ENCODE measurements around the gene MGAT4A. TPM values are rescaled to one million over a fixed set of nuclear protein-coding genes. Genes with fewer than 3 reads are reported as not detected.

MGAT4A gene
- total and polyA plus RNA-seq, 9 of the 15 experiments (the other 6 are each of a cell fraction or from before 2014, with no cell fraction given) = 0.03 to 0.53 (median 0.18) TPM; not detected in 2

- no peak for TF ChIP-seq ZNF75A (CRISPR knock-in tag; IDR thresholded peaks at IDR 0.05)
- peak; percentile 96 for TF ChIP-seq SUPT5H (IDR thresholded peaks at IDR 0.05)
- peak; percentile 70 for TF ChIP-seq RB1 (IDR thresholded peaks at IDR 0.05; ENCODE audit: low read depth)
- TF ChIP-seq GMEB1 (CRISPR knock-in tag; IDR thresholded peaks at IDR 0.05) = peak; percentile 73
- peak; percentile 68; the same call in 1 of the 2 replicates for TF ChIP-seq ZBTB12 (CRISPR knock-in tag; IDR thresholded peaks at IDR 0.05)
- TF ChIP-seq POLR2B (IDR thresholded peaks at IDR 0.05; ENCODE audit: low read depth, partially characterized antibody) = peak; percentile 89
- TF ChIP-seq POU5F1 (IDR thresholded peaks at IDR 0.05; ENCODE audit: borderline replicate concordance, low read depth, low read length, partially characterized antibody) = peak; percentile 72
- TF ChIP-seq CREB3L1 (IDR thresholded peaks at IDR 0.05; ENCODE audit: borderline replicate concordance, low read depth) = peak; percentile 89
- 0 out of 2 replicates have a peak, but pooled peaks have one; percentile 8 for TF ChIP-seq ZBTB49 (CRISPR knock-in tag; IDR thresholded peaks at IDR 0.05; ENCODE audit: borderline replicate concordance)
- peak; percentile 83 for TF ChIP-seq TOE1 (IDR thresholded peaks at IDR 0.05; ENCODE audit: borderline replicate concordance)
- peak; percentile 83; the same call in 1 of the 2 replicates for TF ChIP-seq TOE1 (CRISPR knock-in tag; IDR thresholded peaks at IDR 0.05; ENCODE audit: borderline replicate concordance, low read depth)
- TF ChIP-seq HMGXB4 (CRISPR knock-in tag; IDR thresholded peaks at IDR 0.05) = 0 out of 2 replicates have a peak, but pooled peaks have one; percentile 58
- peak; percentile 88 for TF ChIP-seq CXXC5 (CRISPR knock-in tag; IDR thresholded peaks at IDR 0.05)
- no peak for TF ChIP-seq ZNF3 (CRISPR knock-in tag; IDR thresholded peaks at IDR 0.05)
- TF ChIP-seq POLR2A (conservative IDR thresholded peaks at IDR 0.05) = peak; percentile 94
- peak; percentile 93 for TF ChIP-seq ETV1 (tag; conservative IDR thresholded peaks at IDR 0.05; ENCODE audit: low read depth)
- TF ChIP-seq NCOA1 (IDR thresholded peaks at IDR 0.05; ENCODE audit: low read depth) = peak; percentile 79
- TF ChIP-seq SPI1 (IDR thresholded peaks at IDR 0.05; ENCODE audit: borderline replicate concordance, low read depth, low read length) = peak; percentile 33; the same call in 1 of the 2 replicates
Observed at GRCh38 chr2:98608116-98608961, 122.6 kb downstream of the MGAT4A start, which contains the start of the genes COA5 and UNC50 (continued).

Measured in K562 (cell line).